ENCODE measurements around the gene DUOXA1.
"Not testable (repeated sequence)": the region's sequence is repeated elsewhere in the genome, so short reads cannot be mapped to it uniquely, and the experiment has no call there.

Gene DUOXA1

GRCh38 chr15:45087513-45087912 lies 42.2 kb downstream of the DUOXA1 start:
- peak; percentile 14 for DNase-seq

GRCh38 chr15:45084163-45084562 lies 45.5 kb downstream of the DUOXA1 start:
- no peak for DNase-seq

- DNase-seq, result no peak
Measured at GRCh38 chr15:45083223-45083622, 46.5 kb downstream of the DUOXA1 start.

- DNase-seq, result not testable (repeated sequence)
Measured at GRCh38 chr15:45082412-45082811, 47.3 kb downstream of the DUOXA1 start.

- not testable (repeated sequence) for DNase-seq
Measured at GRCh38 chr15:45080593-45080992, 49.1 kb downstream of the DUOXA1 start.

GRCh38 chr15:45079628-45080246 lies 49.9 kb downstream of the DUOXA1 start:
- DNase-seq, result not testable (repeated sequence)

- peak; percentile 35 for DNase-seq
Measured at GRCh38 chr15:45079201-45079600, 50.5 kb downstream of the DUOXA1 start.

- not testable (repeated sequence) for DNase-seq
Measured at GRCh38 chr15:45077391-45077790, 52.3 kb downstream of the DUOXA1 start.

- DNase-seq, result not testable (repeated sequence)
Measured at GRCh38 chr15:45075440-45076320, 54.0 kb downstream of the DUOXA1 start.

- DNase-seq, result not testable (repeated sequence)
Measured at GRCh38 chr15:45073602-45074001, 56.1 kb downstream of the DUOXA1 start.

- DNase-seq, result not testable (repeated sequence)
Measured at GRCh38 chr15:45069942-45070360, 59.7 kb downstream of the DUOXA1 start.
